Pulmonary artery endothelial cell (primary cell): Measurements from ENCODE around the gene KCND3. TPM values are rescaled to one million over a fixed set of nuclear protein-coding genes. Genes with fewer than 3 reads are reported as not detected.
A peak's percentile ranks its signal among the peaks of the same experiment; 100 is the strongest.

Experiments used
- DNase-seq: peaks from one replicate; pipeline ENCODE4 v3.0.0-alpha.2; 2011; ENCODE audit warnings: low read depth, low spot score
- total RNA-seq: library from RNA; depleted of rRNA; stranded (reverse); fragments of >200 nt; gene quantifications from 2 replicates; pipeline ENCODE4 v1.2.3, GENCODE V29; 2014

The KCND3 gene
- total RNA-seq, 1 donor from 2014 or later, result under 0.01 TPM

DNA sequence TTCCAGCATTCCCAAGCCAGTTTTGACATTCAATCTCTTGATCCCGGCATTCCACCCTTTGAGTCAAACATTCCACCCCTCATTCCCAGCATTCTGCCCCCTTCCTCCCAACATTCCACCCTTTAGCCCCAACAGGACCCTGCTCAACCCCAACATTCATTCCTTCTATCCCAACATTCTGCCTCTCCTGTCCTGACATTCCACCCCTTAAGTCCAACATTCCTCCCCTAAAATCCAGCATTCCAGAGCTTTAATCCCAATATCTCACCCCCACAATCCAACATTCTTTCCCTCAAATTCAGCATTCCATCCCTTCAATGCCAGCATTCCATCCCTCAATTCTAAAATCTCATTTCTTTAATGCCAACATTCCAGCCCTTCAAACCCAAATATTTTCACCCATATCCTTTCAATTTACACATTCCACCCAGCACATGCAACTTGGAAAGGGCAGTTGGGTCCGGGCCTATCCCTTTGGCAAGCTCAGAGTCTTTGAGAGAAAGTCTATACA, 210.9 kb downstream of the KCND3 start:
- DNase-seq, result no peak

DNA sequence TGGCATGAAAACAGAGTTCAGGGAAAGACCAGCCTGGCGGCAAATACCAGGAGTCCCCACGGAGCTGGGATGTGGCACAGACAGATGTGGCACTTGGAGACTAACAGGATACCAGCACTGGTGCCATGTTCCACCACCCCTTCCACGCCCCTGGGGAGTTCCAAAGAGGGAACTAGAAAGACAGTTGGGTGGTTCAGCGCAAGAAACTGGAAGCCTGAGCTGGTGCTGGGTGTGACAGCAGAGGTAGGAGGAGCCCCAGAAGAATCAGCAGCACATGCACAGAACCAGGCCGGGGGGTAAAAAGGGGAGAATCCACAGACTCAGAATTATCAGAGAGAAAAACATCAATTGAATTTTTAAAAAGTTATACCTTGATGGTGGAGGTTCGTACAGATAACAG, 211.4 kb downstream of the KCND3 start:
- DNase-seq, result no peak

DNA sequence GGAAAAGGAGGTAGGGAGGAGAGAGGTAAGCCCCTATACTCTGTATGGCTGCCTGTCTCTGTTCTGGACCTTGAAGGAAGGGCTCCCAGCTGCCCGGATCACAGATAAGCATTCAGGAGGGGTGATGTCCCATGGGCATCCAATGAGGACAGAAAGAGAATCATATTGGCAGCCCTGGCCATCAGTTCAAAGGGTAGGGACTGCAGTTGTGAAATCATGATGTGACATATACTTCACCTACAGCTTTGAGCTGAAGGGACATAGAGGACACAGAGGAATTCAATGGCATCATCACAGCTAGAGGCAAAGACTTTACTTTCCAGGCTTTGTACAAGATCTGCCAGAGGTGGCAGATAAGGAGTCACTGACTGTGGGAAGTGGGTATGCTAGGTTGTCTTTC, 212.2 kb downstream of the KCND3 start:
- DNase-seq, result no peak

DNA sequence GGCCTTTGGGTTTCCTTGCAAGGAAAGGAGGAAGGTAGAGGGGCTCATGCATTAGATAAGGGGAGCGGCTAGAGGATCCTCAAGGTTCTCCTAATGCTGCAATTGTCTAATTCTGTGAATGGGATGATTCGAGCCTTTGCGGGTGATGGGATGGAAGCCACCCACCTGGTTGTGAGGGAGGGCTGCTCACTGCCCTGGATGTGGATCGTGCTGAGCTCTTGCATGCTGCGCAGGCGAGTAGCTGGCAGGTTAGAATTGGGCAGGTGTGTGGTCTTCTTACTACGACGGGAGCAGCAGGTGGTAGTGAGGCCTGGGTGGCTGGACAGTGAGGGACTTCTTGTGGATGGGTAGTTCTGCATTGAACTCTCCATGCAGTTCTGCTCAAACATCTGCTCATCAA, 212.6 kb downstream of the KCND3 start:
- no peak for DNase-seq

DNA sequence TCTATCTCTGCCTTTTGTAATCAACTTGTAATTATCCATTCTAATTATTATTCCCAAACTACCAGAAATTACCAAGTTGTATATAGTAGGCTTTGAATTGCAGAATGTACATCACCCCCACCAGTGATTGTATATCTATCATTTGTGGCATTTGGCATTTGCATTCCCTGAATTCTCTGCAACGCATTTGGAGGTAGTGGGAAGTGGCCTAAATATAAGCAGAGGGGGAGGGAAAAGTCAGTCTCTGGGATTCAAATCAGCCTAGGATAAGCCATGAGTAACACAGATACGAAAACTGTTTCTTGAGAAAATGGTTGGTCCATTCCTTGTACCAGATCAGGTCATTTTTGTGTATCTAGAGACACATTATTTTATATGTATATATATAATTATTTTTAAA, 213.1 kb downstream of the KCND3 start:
- no peak for DNase-seq

DNA sequence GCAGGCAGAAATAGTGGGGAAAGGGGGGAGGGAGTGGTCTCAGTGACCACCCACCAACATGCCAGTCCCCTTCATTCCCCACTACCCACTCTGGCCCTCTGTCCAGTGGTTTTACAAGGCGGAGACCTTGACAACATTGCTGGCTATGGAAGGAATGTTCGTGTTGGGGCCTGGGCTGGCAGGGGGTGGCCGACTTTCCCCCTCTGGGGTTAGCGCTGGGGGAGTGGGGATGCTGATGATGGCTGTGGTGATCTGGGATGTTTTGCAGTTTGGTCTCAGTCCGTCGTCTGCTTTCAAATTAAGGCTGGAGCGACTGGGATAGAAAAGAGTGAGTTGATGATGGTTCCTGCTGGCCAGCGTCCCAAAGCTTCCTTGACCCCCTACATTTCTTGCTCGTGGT, 213.5 kb downstream of the KCND3 start:
- no peak for DNase-seq

DNA sequence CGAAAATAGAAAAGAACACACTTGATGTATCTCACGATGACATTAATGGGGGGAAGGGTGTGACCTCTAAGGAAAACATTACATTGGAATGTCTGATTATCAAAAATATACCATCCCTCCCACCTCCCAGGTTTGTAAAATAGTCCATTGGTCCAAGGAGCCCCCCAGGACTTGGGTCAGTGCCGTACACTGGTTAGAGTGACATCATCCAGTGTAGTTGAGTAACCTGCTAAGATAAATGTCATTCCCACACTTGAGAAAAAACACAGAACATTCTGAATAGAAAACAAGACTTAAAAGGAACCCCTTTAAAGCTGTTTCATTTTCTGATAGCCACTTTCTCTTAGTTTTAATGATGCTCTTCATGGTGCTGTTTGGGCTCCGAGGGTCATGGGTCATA, 218.6 kb downstream of the KCND3 start:
- DNase-seq, result no peak

DNA sequence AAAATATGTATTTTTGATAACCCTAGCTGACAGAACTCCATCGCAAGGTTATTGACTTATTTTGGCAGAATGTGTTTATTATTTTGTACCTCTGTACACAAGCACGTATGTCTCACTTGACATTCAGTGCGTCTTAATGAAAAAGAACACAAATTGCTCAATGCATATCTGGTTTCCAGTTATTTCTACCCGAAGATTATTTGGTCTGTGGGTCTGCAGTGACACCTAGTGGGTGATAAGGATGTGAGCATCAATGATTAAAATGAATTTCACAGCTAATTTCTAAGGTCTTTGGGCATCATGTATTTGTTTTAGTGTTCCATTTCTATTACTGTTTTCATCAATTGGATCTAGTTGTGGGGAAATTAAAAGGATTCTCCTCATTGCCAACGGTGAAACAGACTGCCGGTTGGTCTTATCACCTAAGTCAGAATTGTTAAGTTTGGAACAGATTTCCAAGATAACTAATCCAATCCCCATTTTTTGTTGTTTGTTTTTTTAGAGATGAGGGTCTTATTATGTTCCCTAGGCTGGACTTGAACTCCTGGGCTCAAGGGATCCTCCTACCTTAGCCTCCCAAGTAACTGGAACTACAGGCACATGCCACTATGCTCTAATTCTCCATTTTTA, 219.8 kb downstream of the KCND3 start:
- DNase-seq, result peak; percentile 20

DNA sequence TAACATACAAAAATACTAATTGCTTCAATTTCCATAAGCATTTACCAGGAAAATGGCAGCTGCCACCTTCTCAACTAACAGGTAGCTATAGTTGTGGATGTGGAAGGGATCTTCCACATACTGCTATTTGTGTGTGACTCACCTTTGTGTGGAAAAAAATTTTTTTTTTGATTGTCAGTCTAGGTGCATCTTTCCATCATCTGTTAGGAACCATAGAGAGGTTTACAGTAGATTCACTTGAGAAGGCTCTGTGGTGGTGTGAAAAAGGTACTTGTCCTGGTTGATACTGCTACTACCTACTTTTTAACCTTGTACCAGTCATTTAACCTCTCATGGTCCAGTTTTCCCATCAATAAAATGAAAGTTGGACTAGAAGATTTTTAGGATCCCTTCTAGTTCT, 220.8 kb downstream of the KCND3 start:
- no peak for DNase-seq

DNA sequence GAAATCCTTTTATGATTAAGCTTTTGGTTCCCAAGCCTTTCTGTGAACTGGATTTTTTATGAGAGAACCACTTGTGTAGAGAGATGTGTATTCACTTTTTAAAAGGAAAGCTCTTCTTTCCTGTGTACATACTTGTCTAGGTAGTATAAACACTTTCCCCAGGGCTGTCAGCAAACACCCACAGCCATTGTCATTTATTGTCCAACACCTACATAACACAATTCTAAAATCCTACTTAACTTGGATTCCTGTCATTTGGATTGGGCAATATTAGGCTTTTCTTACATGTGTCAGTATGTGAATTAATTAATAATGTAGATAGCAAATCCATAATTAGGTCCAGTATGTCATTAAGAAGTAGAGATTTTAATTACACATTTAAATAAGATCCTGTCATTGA, 221.4 kb downstream of the KCND3 start:
- no peak for DNase-seq

DNA sequence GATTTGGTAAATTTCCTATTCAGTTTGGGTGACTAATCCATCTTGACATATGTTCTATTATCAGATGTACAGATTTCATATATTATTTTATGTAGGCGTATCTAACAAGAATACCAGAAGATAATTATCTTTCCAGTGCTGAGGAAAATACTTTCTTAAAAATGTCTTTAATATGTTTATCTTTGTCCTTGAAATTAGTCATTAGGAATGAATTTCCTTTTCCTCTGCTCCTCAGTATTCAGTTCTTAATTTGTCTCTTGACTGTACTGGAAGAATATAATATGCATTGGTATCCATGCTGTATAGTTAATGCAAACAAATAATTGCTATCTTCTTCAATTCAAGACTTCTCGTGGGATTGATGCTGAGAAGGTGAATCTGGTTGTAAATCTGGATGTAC, 227.1 kb downstream of the KCND3 start:
- DNase-seq, result no peak

DNA sequence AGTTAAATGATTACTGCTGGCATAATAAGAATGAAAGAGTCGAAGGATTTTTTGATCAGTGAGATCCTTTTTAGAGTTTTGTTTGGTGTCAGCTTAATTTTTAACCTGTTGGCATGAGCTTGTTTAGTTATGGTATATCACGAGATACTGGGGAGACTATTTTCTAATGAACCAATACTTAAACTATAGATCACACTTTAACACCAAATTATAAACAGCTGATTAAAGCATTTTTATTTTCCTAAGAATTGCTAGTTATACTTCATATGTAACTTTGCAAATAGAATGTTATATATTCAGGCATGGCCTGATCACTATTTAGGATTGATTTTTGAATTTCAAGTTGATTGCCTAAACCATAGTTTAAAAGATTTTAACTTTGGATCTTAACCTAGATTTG, 227.8 kb downstream of the KCND3 start:
- no peak for DNase-seq

DNA sequence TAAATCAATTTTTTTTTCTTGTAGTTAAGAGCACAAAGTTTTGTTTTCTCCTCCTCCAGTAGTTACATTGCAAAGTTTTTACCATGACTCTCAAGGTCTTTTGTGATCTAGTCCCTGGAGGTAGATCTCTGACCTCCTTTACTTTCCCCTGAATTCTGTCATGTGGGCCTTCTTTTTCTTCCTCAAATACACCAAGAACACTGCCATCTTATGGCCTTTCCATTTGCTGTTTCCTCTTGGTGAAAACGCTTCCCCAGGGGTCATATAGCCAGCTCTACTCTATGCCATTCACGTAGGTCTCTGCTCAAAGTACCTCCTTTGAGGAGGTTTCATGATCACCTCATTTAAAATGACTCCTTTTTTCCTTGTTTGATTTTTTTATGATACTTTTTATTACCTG, 231.1 kb downstream of the KCND3 start:
- no peak for DNase-seq

DNA sequence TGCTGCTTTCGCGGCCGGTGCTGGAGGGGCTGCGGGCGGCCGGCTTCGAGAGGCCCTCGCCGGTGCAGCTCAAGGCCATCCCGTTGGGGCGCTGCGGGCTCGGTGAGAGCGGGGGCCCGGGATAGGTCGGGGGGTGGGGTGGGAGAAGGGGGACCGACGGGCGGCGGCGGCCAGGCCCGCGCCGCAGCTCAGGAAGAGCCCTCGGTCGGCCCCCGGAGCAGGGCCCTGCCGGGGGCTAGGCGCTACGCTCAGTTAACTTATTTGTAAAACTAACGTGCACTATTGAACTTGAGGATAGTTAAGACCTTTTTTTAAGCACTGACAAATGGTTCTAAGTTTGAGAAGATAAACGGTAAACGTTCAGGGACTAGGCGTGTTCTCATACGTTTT, 233.3 kb downstream of the KCND3 start:
- DNase-seq, result no peak

DNA sequence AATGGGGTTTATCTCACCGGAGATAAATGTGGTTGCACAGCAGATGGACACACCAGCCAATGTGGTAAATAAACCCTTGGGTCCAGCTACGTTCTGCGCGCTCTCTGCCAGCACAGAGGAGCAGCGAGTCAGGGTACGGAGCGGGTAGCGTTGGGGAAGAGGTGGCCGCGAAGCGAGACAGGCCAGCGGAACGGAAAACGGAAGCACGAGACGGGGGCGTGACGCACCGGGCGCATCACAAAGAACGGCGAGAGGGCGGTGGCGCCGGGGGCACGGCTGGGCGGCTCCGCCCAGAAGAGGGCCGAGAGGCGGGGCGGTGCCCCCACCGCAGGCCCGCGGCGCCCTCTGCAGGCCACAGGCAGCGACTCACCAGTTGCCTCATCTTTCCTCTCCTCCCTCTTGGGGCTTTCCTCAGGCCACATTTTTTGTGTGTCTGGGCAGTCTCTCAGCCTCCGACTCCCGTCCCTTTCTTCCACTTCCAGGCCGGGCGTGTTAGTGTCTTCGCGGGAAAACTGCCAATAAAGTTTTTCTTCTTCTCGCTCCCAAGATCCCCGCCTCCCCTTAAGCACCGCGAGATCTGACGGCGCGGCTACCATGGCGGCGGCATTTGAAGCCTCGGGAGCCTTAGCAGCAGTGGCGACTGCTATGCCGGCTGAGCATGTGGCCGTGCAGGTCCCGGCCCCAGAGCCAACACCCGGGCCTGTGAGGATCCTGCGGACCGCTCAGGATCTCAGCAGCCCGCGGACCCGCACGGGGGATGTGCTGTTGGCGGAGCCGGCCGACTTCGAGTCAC, 233.9 kb downstream of the KCND3 start, which contains the start of gene DDX20:
Gene DDX20 (plus strand): TSS at position 571 of the 793 bp plus-strand sequence. CDS start 24 bp downstream, at position 595.
- DNase-seq, result peak; percentile 91

DNA sequence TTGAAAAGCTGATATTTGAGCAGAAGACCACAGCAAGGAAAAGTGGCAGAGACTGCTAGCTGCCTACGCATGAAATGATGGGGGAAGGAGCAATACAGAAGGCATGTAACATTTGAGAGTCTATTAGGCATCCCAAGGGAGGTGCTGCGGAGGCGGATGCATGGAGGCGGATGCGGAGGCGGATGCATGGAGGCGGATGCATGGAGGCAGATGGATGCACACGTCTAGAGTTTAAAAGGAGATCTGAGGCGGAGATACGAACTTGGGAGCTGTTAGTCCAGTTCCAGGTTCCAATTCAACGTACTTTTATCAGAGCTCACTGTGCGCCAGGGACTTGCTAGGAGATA, 234.5 kb downstream of the KCND3 start:
- DNase-seq, result no peak

DNA sequence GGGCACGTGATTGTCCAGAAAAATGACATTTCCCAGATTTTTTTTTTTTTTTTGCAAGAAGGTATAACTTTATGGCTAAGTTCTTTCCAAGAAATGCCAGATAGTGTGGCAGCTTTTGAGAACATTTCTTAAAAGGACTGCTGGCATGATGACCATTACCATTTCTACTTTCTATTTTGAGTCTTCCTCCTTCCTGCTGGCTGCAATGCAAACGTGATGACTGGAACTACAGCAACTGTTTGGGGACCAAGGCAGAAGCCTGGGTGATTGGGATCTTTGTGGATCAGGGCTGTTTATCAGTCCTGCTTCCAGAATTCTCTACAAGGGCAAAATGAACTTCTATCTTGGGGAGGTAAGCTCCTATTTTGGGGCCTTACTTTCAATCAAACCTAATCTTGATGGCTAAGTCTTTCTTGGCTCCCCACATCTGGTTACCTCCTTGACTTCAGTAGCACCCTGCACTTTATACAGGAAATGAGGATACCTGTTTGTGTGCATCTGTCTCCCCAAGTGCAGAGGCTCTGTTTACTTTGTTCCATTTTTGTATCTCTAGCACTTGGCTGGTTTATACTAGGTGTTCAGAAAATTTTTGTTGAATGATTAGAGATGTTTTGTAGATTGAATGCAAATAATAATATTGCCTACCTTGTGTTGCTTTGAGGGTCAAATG, 237.4 kb downstream of the KCND3 start:
- DNase-seq, result no peak

DNA sequence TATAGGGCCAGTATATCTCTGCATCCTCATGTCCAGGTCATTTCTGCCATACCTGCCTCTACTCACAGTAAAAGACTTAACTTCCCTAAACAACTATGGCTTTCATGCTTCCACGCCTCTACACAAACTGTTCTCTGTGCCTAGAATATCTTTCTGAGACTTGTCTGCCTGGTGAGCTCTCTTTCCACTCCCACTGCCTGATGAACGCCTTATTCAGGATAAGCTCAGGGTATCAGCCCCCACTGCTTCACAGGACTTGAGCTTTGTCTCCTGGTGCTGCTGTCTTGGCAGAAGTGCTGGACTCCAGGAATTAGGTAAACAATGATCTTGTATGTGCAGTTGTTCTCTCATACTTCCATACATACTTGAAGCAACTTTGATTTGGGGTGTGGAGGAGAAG, 238.6 kb downstream of the KCND3 start:
- DNase-seq, result no peak

DNA sequence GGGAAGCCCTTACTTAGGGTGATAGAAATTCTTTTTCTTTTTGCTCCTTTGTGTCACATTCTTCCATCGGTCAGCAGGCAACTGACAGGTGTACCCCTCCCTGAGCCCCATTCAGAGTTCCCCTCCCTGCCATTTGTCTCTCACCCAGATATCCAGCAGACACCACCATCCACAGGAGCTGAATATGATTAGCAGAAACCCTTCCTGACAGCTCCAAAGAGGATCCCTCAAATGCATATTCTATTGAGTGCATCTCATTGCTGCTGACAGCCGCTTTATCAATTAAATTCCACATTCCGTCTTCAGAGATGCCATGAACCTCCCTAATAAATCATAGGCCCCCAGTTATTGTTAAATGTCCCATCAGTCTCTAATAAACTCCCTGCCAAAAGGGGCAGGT, 239.8 kb downstream of the KCND3 start:
- no peak for DNase-seq

DNA sequence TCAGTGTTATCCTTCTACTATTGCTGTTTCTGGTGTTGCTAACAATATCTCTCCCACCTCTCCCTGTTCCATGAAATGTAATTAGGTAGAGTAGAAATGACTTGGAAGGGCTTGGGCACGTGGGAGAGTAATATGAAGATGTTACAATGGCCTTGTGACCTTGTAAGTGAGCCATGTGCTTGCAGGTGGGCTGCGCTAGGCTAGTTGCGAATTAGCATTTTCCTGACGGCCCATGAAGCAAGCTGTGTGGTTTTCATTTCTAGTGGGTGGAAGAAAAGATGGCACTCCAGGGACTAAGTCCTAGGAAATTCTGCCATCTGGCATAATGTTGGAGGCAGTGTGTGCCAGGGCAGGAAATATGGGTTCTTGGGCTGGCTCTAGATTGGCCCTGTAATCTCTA, 241.5 kb downstream of the KCND3 start:
- no peak for DNase-seq

DNA sequence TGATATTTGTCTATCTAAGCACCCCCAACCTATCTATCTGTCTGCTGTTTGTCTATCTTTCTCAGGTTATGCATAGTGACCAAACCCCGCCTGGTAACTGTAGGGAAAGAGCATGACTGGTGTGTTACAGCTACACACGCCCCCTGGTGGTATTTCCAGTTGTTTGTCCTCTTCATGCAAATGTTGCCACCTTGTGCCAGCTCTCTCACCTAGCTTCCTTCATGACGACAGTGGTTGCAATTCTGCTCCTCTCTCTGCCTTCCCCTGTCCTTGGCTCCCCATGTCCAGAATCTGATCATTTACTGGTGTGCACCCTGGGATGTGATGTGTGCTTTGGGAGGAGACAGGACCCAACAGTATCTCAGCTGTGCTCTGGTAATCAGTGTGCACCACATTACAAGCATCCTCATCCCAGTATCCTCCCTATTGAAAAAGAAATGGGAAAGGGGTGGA, 242.2 kb downstream of the KCND3 start:
- no peak for DNase-seq

DNA sequence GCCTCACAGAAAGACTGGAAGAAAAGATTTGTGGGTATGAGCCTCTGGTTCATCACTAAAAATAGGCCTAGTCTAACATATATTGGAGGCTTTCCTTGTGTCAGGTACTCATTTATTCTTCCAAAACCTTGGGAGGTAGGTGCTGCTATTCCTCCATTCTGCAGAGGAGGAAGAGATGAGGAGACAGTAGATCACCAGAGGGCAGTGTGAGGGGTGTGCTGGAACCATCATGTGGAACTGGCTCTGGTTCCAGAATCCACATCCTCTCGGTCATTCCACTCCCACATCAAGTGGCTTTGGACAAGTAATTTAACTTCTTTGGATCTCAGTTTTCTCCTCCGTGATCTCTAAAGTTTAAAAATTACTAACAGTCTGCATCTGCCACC, 242.9 kb downstream of the KCND3 start:
- DNase-seq, result no peak
